Activated CD4-positive, CD25-positive, alpha-beta regulatory T cell treated with anti-CD3 and anti-CD28 coated beads, Interleukin-2, amount 50 U/mL, for 24 hours (primary cell): ENCODE data around the gene PLCB2.

ENCODE experiments used
- ATAC-seq, 2 donors: fragments of 150-1000 bp; cut with Tn5 transposase; one replicate each; pipeline ENCODE4 v1.10.0; 2021; ENCODE audit warnings: mild to moderate bottlenecking in 1 of 2, moderate library complexity in 1 of 2

The PLCB2 gene

DNA sequence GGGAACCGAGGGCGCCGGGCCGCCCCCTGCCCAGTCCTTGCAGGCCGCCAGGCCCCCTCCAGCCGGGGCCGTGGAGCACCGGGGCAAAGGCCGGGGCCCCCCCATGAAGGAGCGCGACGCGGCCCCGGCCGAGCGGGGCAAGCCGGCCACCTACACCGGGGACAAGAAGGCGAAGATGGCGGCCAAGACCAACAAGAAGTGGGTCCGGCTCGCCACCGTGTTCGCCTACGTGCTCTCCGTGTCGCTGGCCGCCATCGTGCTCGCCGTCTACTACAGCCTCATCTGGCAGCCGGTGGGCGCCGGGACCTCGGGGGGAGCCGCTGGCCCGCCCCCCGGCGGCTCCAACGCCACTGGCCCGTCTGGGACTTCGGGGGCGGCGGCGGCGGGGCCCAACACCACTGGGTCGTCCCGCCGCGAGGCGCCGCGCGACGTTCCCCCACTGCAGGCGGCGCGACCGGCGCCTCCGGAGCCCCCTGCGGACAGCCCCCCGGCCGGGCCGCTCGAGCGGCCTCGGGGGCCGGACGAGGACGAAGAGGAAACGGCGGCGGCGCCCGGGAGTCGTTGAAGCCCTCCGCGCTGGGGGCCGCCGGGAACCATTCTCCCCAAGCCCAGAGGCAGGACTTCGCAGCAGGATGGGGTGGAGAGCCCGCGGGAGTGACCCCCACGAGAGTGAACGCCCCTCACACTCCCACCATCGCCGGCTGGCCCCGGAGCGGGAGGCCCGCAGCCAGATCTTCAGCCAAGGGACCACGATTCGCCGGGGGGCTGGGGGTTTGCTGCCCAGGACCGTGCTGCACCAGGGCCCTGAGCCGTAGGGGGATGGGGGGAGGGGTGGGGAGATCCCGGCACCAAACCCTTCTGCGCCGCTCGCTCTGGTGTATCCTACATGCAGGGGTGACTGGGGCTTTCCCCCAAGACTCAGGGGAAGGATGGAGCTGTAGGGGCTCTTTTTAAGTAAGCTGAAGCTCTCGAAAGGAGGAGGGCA lies 16.5 kb upstream of the PLCB2 start:
- no peak for ATAC-seq

DNA sequence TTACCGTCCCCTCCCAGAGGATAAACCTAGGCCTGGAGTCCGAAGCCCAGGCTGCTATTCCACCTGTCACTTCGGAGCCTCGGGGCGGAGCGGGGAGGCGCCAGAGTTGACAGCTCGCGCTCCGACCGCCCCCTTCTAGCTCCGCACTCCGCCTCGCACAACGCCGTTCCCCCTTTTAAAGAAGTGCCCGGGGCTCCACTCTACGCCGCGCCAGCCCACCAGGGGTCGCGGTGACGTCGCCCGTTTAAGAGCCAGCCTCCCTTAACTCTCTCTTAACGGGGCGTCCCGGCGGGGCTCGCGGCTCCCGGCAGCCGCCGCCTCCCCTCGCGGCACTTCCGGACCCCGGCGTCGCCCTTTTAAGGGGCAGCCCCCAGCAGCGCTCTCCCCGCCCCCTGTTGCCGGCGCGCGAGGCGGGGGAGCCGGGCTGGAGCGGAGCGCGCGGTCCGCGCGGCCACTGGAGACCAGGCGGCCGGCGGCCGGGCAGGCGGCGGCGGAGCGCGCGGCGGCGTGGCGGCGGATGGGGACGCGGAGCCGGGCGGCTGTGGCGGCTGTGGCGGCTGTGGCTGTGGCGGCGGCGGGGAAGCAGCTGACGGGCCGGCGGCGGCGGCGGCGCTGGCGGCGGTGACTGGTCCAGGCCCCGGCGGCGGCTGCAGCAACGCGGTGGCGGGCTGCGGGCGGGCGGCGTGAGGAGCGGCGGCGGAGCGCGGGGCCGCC lies 15.7 kb upstream of the PLCB2 start, which contains the start of gene INAFM2:
INAFM2 (plus strand) TSS at position 454 of the 714 bp plus-strand sequence. CDS start 364 bp downstream, outside the sequence.
- peak; percentile 94 to 95 for ATAC-seq

DNA sequence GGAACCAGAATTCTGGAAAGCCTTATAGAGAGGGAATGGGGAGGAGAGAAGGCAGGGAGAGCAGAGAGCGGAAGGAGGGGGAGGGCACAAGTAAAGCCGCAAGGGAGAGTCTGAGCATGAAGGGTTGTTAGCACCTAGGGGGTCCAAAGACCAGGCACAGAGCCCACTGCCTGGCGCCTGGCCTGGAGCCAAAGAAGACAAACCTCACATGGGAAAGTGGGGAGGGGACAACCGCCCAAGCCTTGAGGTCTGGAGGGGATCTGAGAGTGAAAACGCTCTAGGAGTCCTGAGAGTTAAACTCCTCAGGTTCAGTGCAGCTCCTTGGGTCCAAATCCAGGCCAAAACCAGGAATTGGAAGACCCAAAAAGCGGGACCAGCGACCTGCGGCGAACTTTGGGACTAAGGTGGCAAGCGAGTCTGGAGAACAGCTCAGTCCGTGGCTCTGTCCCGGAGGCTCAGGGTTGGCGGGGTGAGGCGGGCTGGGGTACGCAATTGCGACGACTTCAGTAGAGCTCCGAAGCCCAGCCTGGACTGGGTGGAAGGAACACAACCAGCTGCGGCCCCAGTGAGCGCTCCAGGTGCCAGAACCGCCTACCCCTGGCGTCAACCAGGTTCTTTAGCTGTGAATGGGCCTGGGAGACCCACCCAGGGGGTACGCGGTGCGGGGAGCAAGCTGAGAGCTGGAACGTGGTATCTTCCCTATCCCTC lies 14.9 kb upstream of the PLCB2 start:
- no peak for ATAC-seq

DNA sequence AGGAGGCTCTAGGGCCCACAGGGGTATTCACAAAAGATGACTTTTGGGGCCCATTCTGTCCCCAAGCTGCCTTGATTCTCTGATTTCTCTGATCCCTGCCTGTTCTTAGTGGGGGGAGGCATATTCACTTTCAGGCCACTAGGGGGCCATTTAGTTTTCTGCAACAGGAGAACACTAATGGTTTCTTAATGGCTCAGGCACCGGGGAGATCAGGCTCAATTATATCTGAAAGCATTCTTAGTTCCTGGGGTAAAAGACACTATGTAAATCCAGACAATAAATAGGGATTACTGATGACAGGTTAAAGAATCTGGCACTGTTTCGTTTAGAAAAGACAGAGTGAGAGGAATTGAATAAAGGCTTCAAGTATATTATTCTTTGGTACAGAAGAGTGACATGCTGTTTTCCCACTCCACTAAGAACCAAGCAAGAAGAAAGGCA lies 13.2 kb upstream of the PLCB2 start:
- ATAC-seq, result peak; percentile 15 to 24

- no peak for ATAC-seq
These were observed 12.7 kb upstream of the PLCB2 start for GRCh38 chr15:40320409-40320808.

- no peak for ATAC-seq
These were observed 9.8 kb upstream of the PLCB2 start for GRCh38 chr15:40317580-40317979.

DNA sequence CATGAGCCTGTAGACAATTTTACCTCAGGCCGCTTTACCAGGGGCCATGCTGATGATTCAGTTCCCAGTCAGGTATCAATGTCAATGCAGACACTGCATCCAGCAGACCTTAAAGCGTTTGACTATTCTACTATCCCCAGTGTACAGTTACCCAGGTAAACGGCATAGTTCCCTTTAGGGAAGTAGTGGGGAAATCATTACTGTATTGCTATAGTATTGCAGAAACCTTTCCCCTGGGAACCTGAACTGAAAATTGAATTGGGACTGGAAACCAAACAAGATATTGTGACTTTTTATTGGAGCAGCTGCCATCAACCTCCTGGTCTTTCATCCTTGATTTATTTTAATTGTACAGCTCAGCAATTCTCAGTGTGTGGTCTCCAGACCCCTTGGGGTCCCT lies 9.2 kb upstream of the PLCB2 start:
- ATAC-seq, result no peak

DNA sequence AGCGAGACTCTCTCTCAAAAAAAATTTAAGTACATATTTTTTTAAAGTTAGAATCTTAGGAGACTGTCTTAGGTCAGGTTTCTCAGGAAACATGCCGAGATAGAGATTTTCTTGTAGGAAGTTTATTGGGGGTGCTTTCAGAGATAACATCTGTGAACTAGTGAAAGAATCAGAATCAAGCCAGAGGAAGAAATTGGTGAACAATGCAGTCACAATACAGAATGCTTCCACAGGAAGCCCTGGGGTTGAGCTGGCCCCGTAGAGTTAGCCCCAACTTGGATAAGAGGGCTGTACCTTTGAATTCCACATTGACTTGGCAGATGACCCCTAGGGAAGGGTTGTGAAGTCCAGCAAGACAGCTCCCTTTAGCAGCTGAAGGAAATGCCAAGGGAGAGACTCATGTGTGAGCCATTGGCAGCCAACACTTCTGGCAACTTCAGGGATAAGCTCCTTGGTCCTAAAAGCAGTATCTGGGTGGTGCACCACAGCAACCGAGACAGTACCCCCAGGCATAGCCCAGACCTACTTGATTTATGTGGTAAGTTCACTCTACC lies 7.1 kb upstream of the PLCB2 start:
- ATAC-seq, result no peak

- ATAC-seq, result no peak
These were observed 6.0 kb upstream of the PLCB2 start for GRCh38 chr15:40313531-40314398.

- no peak for ATAC-seq
These were observed 4.8 kb upstream of the PLCB2 start for GRCh38 chr15:40312370-40313158.

GRCh38 chr15:40310993-40311392 lies 3.3 kb upstream of the PLCB2 start:
- no peak for ATAC-seq

GRCh38 chr15:40310001-40310959 lies 2.5 kb upstream of the PLCB2 start:
- peak in 1 of 2 donors; percentile 11 for ATAC-seq

DNA sequence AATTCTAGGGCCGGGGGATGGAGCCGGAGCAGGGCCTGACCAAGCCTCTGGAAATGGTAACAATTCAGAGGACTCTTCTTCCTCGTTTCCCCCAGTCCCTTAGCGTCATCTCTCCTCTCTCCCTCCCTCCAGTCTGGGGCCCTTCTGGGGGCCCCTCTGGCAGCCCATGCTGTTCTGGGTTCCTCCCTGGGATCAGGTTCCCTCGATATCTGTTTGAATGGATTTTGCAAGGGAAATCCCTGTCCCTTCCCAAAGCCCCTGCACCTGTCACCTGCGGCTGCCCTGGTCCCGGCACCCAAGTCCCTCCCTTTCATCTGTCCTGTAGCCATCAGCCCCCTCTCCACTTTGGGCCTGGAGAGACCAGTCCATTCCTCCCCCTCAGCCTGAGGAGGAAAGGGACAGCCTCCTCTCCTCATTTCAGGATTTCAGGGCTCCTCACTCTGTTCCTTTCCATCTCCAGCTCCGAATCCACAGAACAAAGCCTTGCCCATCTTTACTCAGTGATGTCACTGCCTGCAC lies 1.7 kb upstream of the PLCB2 start:
- no peak for ATAC-seq

GRCh38 chr15:40306908-40307307 lies 827 bp downstream of the PLCB2 start:
- ATAC-seq, result no peak

DNA sequence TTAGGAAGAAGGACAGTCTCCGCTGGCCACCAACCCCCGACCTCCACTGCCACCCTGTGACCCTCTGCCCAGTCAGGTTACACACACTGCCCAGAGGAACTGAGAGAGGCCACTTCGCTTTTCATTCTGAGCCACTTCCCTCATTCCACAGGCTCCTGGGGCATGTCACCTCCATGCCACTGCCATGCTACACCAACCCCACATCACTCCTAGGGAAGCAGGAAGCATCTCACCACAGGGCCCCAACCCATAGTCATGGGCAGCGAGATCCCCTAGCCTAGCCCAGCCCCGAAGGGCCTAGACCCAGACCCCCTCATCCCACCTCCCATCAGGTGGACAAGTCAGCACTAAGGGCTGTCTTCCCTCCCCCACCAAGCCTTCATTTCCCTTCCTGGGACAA lies 1.4 kb downstream of the PLCB2 start:
- ATAC-seq, result no peak

- no peak for ATAC-seq
These were observed 2.5 kb downstream of the PLCB2 start for GRCh38 chr15:40305281-40305680.

DNA sequence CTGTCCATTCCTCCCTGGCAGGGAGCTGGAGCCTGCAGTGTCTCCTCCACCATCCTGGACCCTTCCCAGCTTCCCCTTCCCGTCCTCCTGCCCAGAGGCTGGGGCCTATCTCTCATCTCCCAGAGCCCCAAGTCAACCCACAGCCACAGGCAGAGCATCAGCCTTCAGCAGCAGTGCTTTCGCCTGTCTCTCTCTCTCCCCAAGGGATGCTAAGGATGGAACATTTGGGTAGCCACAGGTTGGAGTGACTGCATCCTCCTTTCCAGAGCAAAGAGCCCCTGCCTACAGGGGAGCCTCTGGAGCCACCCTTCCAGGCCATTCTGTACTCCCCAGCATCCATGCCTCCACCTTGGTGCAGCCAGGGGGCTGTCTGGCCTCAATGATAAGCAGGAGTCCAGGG lies 4.2 kb downstream of the PLCB2 start:
- ATAC-seq, result no peak

DNA sequence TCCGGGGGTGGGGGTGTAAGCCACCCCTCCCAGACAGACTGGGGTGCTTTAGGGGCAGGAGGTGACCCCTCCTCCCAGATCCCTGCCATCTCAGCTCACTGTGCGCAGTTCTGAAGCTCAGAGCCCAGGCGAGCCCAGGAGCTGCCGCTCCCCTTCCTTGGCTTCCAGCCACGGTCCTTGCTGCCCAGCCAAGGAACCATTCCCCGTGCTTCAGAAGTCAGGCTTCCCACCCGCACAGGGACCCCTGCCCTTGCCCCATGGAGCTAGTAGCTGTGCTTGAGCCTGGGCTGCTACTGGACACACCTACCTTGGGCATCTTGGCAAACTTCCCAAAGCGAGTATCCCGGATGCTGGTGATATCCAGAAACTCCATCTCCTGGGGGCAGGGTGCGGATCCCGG lies 4.8 kb downstream of the PLCB2 start:
- no peak for ATAC-seq

DNA sequence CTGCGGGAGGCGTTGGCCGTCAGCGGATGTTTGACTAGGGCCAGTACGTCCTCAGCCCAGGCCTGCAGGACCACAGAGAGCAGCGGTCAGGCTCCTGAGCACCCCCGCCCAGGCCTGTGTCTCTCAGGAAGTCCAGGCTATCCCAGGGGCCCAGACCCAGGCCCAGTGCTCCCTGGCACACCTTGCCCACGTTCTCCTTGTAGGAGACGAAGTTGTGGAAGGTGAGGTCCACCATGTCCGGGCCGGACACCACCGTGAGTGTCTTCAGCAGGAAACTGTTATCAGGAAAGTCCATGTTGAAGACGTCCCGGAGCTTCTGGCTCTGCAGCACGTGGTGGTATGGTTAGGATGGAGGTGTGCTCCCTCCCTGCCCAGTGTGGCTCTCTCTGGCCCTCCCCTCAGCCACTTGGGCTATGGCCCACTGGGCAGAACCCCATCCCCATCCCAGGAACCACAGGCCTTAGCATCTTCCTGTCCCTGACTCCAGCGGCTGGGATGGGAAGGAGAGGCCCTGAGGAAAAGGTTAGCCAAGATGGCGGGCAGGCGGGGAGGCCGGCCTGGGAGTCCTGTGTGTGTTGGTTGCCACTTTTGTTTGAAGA lies 5.3 kb downstream of the PLCB2 start:
- no peak for ATAC-seq
